GM19193 (cell line): Measurements from ENCODE around the gene BAZ2B.

Source experiments
- POLR2A ChIP-seq: IDR thresholded peaks from 4 replicates; pipeline ENCODE4 v1.6.1; 2011; ENCODE audit not compliant: insufficient read depth, insufficient read length; ENCODE audit errors: extremely low read depth

The BAZ2B gene

DNA sequence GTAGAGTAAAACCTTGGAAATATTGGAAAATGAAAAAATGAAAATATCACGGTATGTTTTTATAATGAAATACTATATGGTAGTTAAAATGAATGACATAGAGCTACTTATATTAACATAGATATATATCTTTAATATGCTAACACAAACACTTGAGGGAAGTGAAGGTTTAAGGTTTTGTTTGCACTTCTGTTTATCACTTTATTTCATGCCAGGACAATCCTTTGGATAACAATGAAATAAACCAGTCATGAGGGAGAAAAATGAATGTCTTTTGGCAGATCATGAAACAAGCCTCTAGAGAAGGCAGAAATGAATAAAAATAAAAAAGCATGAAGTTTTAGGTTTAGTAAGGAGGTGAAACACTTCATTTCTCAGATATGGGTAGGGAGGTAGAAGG, 89.9 kb downstream of the BAZ2B start:
- no peak for TF ChIP-seq POLR2A

DNA sequence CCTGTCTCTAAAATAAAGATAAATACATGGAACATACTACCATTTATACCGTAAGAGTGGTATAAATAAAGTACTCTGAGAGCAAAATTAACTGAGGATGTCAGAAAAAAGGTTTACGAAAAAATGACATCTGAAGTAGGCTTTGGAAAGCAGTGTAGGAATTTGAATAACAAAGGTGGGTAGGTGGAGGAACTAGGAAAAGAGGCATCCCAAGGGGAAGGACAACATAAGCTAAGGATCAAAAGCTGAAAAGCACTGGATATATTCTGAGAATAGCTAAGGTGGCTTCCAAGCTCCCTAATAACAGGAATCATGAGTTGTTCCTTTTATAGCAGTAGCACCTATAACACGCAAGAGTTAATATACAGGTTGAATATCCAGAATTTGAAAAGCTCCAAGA, 91.3 kb downstream of the BAZ2B start:
- no peak for TF ChIP-seq POLR2A

DNA sequence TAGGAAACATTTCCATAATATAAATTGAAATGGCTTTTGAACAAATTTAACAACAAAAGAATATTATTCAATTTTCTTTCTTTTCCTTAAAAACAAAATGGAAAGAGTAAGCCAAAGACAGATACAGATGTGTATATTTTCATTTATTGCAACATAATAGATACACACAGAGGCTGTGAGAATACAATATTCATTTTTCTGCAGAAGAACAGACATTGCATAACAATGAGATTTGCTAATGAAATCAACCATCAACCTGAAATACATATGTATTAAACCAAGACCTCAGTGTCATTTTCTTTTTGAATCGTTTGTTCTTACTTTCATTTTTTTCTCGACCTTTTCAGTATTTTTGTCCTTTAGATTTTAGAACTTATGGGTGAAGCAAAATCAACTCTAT, 95.1 kb downstream of the BAZ2B start:
- TF ChIP-seq POLR2A = no peak

DNA sequence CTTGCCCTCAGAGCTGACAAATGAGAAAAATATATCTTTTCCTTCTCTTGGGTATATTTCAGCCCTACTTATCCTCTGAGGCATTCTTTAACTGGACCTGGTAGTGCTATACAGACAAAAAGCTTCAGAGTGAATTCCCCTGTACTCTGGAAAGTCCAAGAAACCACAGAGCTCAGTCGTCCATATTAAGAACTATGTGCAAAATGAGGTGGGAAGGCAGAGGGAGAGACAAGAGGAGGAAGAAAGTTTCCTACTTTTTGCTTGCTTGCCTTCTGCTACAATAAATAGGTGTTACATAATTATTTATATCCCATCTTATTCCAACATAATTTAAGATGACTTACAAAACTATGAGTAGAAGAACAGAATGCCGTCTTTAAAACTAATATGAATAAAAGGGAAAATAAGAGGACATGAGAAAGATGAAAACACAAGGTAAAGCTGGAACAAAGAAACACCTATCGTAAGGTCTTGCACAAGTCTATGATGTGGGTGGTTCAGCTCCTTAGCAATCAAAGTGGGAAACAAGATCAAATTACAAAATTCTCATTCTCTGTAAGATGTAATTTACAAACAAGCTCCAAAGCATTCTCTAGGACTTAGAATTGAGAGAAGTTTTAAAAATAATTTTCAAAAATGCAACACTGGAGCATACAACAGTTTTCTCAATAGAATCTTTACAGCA, 97.9 kb downstream of the BAZ2B start:
- no peak for TF ChIP-seq POLR2A

DNA sequence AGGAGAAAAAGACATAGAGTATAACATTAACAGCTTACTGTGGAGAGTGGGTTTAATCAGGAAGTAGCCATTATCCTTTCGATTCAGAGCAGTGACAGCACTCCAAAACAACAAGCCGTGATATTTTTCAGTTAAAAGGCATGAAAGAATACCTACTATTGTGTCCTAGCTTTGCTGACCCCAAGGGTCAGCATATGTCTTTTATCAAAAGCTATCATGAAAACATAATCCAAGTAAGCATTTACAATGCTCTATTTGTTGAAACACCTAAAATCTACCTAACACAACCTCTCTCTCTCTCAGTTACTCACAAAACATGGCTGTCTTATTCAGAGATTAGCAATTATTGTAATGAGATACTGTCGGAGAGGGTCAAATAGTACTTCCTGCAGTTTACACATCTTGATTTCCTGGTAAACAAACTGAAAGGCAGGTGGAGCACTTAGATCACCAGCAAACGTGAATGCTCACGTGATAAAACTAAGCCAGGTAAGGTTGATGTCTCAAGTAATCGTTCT, 100.0 kb downstream of the BAZ2B start:
- TF ChIP-seq POLR2A = no peak

DNA sequence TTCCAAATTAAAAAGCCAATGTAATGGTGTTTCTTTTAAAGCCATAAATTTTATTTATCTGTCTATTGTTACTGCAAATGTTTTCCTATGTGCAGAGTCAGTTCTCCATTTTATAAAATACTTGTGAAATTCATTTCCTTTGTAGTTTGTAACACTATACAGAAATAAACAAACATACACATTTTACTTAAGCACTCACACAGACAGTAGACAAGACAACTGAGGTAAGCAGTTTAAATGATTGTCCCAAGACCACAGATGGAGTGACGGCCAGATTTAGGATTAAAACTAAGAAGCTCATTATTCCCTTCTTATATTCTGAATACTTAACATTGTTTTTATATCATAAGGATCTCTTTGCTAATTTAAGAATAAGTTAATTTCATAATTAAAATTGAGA, 100.9 kb downstream of the BAZ2B start:
- TF ChIP-seq POLR2A = no peak

DNA sequence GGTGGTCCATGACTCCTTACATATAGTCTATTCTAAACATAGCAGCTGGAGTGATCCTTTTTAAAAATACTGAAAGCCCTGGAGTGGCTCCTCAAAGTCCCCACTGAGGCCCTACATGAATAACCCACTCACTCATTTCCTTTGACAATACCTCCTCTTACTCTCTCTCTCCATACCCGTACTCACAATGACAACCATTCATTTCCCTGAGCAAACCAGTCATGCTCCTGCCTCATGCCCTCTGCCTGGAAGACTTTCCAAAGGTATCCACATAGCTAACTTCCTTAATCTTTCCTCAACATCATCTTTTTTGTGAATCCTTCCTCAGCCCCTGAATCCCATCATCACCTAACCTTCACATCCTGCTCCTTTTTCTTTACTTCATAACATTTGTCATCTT, 102.6 kb downstream of the BAZ2B start:
- no peak for TF ChIP-seq POLR2A

DNA sequence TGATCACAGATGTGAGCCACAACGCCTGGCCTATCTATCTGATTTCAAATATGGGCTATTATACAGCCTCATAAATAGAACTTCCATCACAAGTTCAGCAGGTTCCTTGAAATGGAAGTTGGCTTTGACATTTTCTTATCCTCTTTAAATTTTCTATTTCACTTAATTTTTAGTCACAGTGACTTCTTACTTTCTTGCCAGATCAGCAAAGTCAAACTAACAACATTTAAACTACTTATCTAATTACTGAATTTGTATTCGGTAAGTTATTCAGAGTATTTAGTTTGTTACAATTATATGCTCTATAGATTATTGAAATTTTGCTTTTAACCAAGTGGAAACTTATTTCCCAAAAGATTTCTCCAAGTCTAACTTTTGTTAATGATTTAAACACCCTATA, 108.2 kb downstream of the BAZ2B start:
- no peak for TF ChIP-seq POLR2A

DNA sequence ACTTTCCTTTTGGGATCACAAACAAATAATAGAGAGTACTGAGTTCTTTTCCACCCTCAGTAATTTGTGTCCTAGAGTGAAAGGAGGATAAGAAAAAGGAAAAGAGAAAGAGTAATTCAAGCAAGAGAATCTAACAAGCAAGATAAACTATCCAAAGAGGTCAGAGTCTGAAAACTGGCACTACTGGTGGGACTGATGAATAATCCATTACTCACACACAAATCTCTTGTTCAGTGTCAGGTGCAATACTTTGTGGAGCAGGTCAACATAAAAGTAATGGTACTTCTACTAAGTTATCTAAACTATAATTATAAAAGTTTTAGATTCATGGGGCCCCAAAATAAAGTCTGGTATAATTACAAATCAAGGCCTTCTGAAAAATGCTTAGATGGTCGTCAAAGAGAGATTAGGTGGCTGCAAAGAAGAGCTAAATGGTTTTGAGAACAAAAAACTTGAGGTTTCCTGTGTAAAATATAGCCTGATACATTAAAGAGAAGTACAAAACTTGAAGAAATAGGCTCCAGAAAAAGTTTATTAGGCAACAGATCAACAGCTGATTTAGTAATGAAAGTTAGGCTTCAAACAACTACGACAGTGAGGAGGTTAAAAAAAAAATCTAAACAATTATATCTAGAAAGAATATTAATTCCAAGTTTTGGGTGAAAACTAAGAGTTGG, 109.4 kb downstream of the BAZ2B start:
- TF ChIP-seq POLR2A = no peak

DNA sequence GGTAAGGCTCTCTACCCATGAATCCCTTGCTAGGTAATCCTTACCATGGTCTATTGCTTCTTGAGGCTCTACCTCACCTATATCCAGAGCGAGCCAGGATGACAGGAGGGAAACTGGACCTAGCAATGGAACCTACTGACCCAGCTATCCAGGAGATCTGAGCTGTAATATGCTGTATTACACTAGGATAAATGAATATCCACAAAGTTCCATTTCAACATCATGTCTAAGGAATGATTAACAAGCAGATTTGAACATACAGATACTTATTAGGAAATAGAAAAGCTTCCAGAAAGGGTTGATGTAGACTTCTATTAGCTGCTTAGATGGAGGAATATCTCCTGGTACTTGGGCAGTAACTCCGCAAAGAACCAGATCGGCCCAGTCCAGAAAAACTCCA, 110.1 kb downstream of the BAZ2B start:
- no peak for TF ChIP-seq POLR2A

DNA sequence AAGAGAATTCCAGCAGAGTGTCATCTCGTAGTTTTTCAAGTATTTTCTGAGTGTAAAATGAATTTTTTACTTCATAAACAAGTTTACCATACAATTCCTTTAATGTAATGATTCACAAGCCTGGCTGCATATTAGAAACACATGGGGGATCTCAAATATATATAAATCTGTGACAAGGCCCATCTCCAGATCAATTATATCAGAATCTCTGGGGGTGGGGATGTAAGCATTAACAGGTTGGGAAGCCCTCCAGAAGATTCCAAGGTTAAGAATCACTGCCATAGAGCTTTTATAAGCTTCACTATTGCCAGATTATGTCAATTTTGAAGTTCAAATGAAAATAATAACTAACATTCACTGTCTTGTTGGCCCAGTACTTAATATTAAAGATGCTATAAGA, 111.2 kb downstream of the BAZ2B start:
- TF ChIP-seq POLR2A = no peak

DNA sequence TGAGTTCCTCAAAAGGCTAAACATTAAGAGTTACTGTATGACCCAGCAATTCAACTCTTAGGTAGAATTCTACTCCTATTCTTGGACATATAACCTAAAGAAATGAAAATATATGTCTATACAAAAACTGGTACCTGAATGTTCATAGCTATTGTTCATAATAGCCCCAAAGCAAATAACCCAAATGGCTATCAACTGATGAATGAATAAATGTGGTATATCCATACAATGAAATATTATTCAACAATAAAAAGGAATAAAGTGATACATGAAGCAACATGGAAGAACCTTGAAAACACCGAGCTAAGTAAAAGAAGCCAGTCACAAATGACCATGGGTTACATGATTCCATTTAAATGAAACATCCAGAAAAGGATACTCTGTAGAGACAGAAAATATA, 114.6 kb downstream of the BAZ2B start:
- no peak for TF ChIP-seq POLR2A

DNA sequence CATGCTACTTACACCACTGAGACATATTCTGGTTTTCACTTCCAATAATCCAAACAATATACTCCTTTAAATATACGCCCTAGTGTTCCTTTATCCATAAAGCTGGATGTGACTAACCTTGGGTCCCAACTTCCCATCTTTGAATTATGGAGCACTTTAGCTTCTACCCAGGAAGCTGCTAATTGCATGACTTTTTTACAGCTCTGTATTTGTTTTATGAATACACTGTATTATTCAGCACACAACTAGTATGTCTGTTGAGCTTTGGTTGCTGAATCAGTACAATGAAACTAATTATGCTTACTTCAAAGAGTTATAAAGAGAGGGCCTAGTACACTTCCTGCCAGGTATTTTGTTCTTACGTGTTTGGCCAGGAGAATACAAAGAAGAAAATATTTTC, 118.5 kb downstream of the BAZ2B start:
- TF ChIP-seq POLR2A = no peak

DNA sequence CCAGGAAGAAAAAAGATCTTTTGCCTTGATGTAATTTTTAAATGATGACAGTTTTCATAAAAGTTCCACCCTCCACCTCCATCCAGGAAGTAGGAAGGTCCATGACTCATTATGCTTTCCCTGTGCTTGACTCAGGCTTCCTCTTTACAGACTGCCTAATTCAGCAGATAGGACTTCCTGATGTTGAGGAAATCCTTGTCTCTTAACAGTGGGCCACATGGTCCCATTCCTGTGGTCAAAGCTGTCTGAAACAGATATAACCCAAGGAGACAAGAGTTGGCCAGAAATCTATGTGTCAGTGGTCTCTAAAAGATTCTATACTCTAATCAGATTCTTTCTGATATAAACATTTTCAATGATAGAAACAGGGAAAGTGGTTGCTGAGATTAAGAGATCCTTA, 119.1 kb downstream of the BAZ2B start:
- no peak for TF ChIP-seq POLR2A

DNA sequence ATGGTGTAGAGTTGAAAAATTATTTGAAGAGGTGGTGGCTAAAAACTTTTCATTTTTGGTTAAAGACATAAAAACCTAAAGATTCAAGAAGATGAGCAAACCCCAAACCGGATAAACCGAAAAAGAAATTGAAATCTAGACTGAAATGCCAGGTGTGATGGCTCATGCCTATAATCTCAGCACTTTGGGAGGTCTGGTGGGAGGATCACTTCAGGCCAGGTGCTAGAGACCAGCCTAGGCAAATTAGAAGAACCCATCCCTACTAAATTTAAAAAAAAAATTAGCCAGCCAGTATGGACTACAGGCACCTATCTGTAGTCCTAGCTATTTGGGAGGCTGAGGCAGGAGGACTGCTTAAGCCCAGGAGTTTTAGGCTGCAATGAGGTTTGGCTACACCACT, 126.9 kb downstream of the BAZ2B start:
- TF ChIP-seq POLR2A = no peak

DNA sequence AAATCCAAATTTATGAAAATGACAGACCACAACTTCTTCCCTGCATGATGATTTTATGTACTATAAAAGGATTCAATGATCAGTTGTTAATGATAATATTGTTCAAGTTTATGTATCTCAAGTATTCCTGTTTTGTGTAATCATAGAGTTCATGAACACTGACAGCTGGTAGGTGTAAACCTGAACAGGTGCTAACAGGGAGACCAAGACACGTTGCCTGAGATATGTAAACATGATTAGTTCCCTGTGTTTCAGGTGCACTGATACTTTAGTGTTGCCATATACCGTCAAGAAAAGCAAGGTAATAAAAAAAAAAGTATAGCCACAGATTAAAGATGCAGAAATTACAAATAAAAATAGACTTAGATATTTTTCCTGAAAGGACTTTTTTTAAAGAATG, 131.8 kb downstream of the BAZ2B start:
- TF ChIP-seq POLR2A = no peak
